ENCODE data around the gene ZNF324. TPM values are rescaled to one million over a fixed set of nuclear protein-coding genes. Genes with fewer than 3 reads are reported as not detected.
A peak's percentile ranks its signal among the peaks of the same experiment; 100 is the strongest.

The ZNF324 gene
- total RNA-seq, 1 experiment from 2014 or later, result 12.7 TPM

- no peak within 1 kb of the TSS for H4K5ac ChIP-seq (ENCODE audit: insufficient read length, low read depth, low read length)
- H3K4ac ChIP-seq (ENCODE audit: low read depth, low read length), result no peak within 1 kb of the TSS
- TF ChIP-seq, protein P1, sequence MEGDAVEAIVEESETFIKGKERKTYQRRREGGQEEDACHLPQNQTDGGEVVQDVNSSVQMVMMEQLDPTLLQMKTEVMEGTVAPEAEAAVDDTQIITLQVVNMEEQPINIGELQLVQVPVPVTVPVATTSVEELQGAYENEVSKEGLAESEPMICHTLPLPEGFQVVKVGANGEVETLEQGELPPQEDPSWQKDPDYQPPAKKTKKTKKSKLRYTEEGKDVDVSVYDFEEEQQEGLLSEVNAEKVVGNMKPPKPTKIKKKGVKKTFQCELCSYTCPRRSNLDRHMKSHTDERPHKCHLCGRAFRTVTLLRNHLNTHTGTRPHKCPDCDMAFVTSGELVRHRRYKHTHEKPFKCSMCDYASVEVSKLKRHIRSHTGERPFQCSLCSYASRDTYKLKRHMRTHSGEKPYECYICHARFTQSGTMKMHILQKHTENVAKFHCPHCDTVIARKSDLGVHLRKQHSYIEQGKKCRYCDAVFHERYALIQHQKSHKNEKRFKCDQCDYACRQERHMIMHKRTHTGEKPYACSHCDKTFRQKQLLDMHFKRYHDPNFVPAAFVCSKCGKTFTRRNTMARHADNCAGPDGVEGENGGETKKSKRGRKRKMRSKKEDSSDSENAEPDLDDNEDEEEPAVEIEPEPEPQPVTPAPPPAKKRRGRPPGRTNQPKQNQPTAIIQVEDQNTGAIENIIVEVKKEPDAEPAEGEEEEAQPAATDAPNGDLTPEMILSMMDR (conservative IDR thresholded peaks at IDR 0.05), result no peak
- H3K23ac ChIP-seq (ENCODE audit: insufficient read length, low read depth, low read length), result no peak within 1 kb of the TSS
- H3K18ac ChIP-seq (ENCODE audit: insufficient read length, low read depth, low read length), result no peak within 1 kb of the TSS
- no peak within 1 kb of the TSS for H4K8ac ChIP-seq (replicated peaks; ENCODE audit: insufficient read length, low read depth, low read length)
- no peaks in the 10 kb centered on the region for H4K20me1 ChIP-seq (ENCODE audit: control insufficient read depth, insufficient read depth, insufficient read length)
- H3K4me1 ChIP-seq (ENCODE audit: insufficient read depth, low read length), result no peaks in the 10 kb centered on the region
- H3K56ac ChIP-seq (ENCODE audit: insufficient read length, low read depth, low read length), result no peak within 1 kb of the TSS
- H2AK5ac ChIP-seq (ENCODE audit: insufficient read length, low read length), result no peak within 1 kb of the TSS
- no peak within 1 kb of the TSS for H2BK15ac ChIP-seq (ENCODE audit: low read depth, low read length)
- no peaks in the 10 kb centered on the region for H3K79me1 ChIP-seq (ENCODE audit: insufficient read depth, low read depth, low read length, poor library complexity, severe bottlenecking)
- Mint-ChIP-seq H3K4me3 (peak within 1 kb of the TSS; percentile 71 to 84), H3K4me1 (peaks cover 12 to 13% of the 10 kb centered on the region in 2 experiments), H3K9me3 (peaks cover 29 to 32% of the 10 kb centered on the region in 2 experiments), H3K36me3 (ENCODE audit: insufficient read depth in 1 of 3, low read depth in 3 of 3) (peaks cover 3 to 12% (median 8%) of the 10 kb centered on the region in 3 experiments; a peak in 5 of 7 replicates), H3K27me3 (ENCODE audit: low read depth) (peaks cover 55% of the 10 kb centered on the region), H3K27ac (no peak within 1 kb of the TSS)
- H3K79me2 ChIP-seq (ENCODE audit: insufficient read depth, low read length), result no peaks in the 10 kb centered on the region
- no peak within 1 kb of the TSS; the same call in 1 of the 2 replicates for H3K14ac ChIP-seq (ENCODE audit: insufficient read depth, low read length)
- H3K27me3 ChIP-seq (ENCODE audit: insufficient read depth, low read length), result peaks cover 3% of the 10 kb centered on the region; the same call in 1 of the 2 replicates
- H3T11ph ChIP-seq (ENCODE audit: low read length), result no peak within 1 kb of the TSS
- peaks cover 3% of the 10 kb centered on the region for H3K23me2 ChIP-seq (ENCODE audit: insufficient read length, low read depth, low read length, poor library complexity, severe bottlenecking)
- peak within 1 kb of the TSS; percentile 80 for H2AFZ ChIP-seq (ENCODE audit: low read length)
- H2BK12ac ChIP-seq (ENCODE audit: insufficient read length, low read depth, low read length), result no peak within 1 kb of the TSS
- no peak within 1 kb of the TSS for H3K27ac ChIP-seq (ENCODE audit: insufficient read length, low read depth, low read length)
- WGBS (ENCODE audit: extremely low coverage, insufficient read length, low lambda C conversion rate), result no CpG with 5 or more reads among the region's 79 CpGs
- peak within 1 kb of the TSS; percentile 49 for H3K4me2 ChIP-seq (ENCODE audit: insufficient read depth, insufficient read length, low read length)
- H2BK20ac ChIP-seq (ENCODE audit: low read depth, low read length, poor library complexity, severe bottlenecking), result no peak within 1 kb of the TSS
- H3K9ac ChIP-seq (ENCODE audit: extremely low read depth, insufficient read length, low read length), result no peak within 1 kb of the TSS
- peak; percentile 98 for DNase-seq
- H2BK120ac ChIP-seq (ENCODE audit: low read depth, low read length, poor library complexity, severe bottlenecking), result no peak within 1 kb of the TSS
- H2BK5ac ChIP-seq (ENCODE audit: insufficient read length, low read length), result no peak within 1 kb of the TSS
- no peak within 1 kb of the TSS for H4K91ac ChIP-seq (ENCODE audit: insufficient read length, low read depth, low read length)
- H3K9me3 ChIP-seq (ENCODE audit: control insufficient read depth, low read depth, low read length), result peaks cover 4% of the 10 kb centered on the region
Observed at GRCh38 chr19:58451358-58452101, 15.3 kb upstream of the ZNF324 start, which contains the start of gene ZNF324B. TSS of gene ZNF324B (plus strand) at chr19:58451622. CDS start at chr19:58453702, 2,080 bp downstream.

Data from H9 (cell line).